Stimulated activated CD4-positive, alpha-beta T cell treated with anti-CD3 and anti-CD28 coated beads, Interleukin-2, amount 100 ng/mL, for 4 hours (primary cell): ENCODE results near the gene RAB25.

Source experiments
- DNase-seq: peaks from one replicate; pipeline ENCODE4 v3.0.0-alpha.2; 2020; ENCODE audit warnings: low read depth

Gene RAB25

DNA sequence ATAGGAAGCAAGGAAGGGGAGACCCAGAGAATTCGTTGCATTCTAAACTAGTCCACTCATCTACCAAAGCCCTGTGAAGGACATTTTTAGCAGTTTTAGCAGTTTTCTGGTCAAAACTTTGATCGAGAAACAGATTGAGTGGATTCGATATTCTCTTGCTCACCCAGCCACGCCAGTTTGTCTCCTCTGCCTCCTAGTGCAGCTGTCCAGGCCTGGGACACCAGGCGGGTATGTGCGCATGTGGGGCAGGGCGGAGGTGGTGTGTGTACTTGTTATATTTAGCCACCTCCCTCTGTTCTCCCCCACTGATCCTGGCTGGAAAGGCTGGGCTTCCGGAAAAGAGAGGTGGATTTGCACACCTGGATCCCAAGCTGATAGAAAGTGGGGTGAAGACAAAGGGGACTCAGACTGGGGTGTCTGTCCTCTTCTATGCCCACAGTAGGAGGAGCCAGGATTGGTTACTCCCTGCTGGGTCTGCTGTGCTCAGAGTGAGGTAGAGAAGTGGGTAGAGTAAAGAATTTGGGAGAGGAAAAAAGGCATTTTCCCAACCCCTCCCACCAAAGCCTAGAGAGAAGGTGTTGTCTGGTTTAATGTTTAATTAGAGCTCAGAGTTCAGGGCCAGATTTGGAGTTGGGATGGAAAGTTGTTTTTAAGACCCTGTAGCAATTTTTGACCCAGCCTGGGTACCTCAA, 57.4 kb downstream of the RAB25 start:
- DNase-seq, result no peak

GRCh38 chr1:156119503-156120209, 58.7 kb downstream of the RAB25 start:
- DNase-seq, result no peak
